Measurements from ENCODE around the gene VAPB. TPM values are rescaled to one million over a fixed set of nuclear protein-coding genes. Genes with fewer than 3 reads are reported as not detected.

The VAPB gene
- total RNA-seq, 4 donors from 2014 or later, result 10.9 to 20.4 (median 17.9) TPM

DNA sequence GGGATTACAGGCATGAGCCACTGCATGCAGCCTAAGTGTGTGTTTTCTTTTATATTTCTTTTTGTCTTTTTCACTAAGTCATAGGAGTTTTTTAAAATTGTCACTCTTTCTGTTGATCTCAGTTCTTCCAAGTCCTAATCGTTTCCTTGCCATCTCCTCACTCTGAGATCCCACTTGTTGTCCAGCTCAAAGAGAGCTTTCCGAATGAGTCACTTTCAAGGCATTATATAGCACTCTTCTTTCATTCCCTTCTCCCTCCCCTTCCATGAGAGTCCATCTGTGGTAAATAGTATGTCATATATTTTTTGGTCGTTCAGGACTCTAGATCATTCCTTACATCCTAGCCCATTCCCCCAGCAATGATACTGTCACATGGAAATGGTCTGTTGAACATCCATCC is 4.3 kb downstream of the VAPB start:
- Histone ChIP-seq H3K27me3 (no peaks in the 10 kb centered on the region), H3K36me3 (no peaks in the 10 kb centered on the region), H3K9me3 (no peaks in the 10 kb centered on the region), H3K4me3 (no peak overlapping the region), H3K27ac (no peak overlapping the region), H3K4me1 (peaks cover 24% of the 10 kb centered on the region)
- 68% methylated on average over 3 of the region's 3 CpGs for WGBS
- no peak for TF ChIP-seq EP300 (IDR thresholded peaks at IDR 0.05)
- no peak for TF ChIP-seq POLR2AphosphoS5 (IDR thresholded peaks at IDR 0.05)
- TF ChIP-seq, protein P1, sequence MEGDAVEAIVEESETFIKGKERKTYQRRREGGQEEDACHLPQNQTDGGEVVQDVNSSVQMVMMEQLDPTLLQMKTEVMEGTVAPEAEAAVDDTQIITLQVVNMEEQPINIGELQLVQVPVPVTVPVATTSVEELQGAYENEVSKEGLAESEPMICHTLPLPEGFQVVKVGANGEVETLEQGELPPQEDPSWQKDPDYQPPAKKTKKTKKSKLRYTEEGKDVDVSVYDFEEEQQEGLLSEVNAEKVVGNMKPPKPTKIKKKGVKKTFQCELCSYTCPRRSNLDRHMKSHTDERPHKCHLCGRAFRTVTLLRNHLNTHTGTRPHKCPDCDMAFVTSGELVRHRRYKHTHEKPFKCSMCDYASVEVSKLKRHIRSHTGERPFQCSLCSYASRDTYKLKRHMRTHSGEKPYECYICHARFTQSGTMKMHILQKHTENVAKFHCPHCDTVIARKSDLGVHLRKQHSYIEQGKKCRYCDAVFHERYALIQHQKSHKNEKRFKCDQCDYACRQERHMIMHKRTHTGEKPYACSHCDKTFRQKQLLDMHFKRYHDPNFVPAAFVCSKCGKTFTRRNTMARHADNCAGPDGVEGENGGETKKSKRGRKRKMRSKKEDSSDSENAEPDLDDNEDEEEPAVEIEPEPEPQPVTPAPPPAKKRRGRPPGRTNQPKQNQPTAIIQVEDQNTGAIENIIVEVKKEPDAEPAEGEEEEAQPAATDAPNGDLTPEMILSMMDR (IDR thresholded peaks at IDR 0.05), result no peak
- TF ChIP-seq POLR2A (IDR thresholded peaks at IDR 0.05), result no peak
- DNase-seq (ENCODE audit: low spot score in 2 of 2), result no peak

DNA sequence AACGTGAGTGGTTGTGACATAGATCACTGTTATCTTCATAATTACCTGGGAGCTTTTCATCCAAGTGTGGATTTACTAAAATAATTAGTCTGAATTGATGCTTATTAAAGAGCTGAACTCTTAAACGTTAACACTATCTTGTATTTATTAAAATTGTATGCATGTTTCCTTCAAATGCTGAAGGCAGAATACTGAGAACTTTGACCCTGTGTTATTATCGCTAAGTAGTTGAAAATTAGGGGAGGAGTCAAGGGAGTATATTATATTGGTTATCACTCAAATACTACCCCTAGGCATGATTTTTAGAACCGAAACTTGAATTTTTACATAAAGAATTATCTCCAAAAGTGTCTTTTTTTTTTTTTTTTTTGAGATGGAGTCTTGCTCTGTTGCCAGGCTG is 5.8 kb downstream of the VAPB start:
- no peak for DNase-seq (ENCODE audit: low spot score in 2 of 2)
- WGBS, result 74% methylated on average over 4 of the region's 4 CpGs
- H3K27me3 ChIP-seq, result no peaks in the 10 kb centered on the region
- no peak overlapping the region for H3K4me3 ChIP-seq
- no peak for TF ChIP-seq POLR2A (IDR thresholded peaks at IDR 0.05)
- TF ChIP-seq, protein P1 (IDR thresholded peaks at IDR 0.05), result no peak
- no peak for TF ChIP-seq EP300 (IDR thresholded peaks at IDR 0.05)
- no peak for TF ChIP-seq POLR2AphosphoS5 (IDR thresholded peaks at IDR 0.05)
- no peaks in the 10 kb centered on the region for H3K36me3 ChIP-seq
- no peaks in the 10 kb centered on the region for H3K9me3 ChIP-seq
- H3K27ac ChIP-seq, result no peak overlapping the region
- peaks cover 22% of the 10 kb centered on the region for H3K4me1 ChIP-seq

DNA sequence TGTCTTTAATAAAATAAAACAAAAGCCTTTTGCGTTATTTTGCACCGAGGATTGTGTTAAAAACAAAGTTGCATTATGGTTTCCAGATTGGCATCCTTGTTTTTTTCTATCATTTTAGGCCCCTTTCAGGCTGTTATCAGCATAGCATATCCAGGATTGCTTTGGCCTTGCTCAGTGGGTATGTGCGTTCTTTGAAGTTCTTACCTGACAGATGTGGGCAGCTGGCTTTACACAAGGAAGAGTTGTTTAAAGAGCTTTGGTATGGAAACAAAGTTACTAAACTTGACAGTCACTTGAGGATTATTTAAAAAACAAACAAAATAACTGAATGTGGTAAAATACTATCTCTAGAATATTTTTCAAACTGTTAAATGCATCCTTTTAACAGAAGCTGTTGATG is 6.6 kb downstream of the VAPB start:
- TF ChIP-seq, protein P1 (IDR thresholded peaks at IDR 0.05), result no peak
- TF ChIP-seq EP300 (IDR thresholded peaks at IDR 0.05), result no peak
- TF ChIP-seq POLR2AphosphoS5 (IDR thresholded peaks at IDR 0.05), result no peak
- no peak for TF ChIP-seq POLR2A (IDR thresholded peaks at IDR 0.05)
- Histone ChIP-seq H3K36me3 (no peaks in the 10 kb centered on the region), H3K4me1 (peaks cover 17% of the 10 kb centered on the region), H3K9me3 (no peaks in the 10 kb centered on the region), H3K27ac (no peak overlapping the region), H3K27me3 (no peaks in the 10 kb centered on the region), H3K4me3 (no peak overlapping the region)
- WGBS, result 94% methylated on average over 3 of the region's 3 CpGs
- DNase-seq (ENCODE audit: low spot score in 2 of 2), result no peak

DNA sequence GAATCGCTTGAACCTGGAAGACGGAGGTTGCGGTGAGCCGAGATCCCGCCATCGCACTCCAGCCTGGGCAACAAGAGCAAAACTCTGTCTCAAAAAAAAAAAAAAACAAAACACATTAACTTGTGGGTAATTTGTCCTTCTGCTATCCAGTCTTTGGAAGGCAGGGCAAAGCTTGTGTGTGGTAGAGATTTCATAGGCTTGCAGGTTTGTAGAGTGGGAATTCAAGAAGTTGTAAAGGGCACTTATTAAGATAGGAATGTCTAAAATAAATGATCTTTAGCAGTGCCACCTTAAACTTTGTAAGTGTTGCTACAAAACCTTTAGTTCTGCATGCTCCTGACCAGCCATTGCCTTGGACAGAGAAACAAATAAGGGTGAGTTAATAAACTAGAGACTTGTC is 8.4 kb downstream of the VAPB start:
- Histone ChIP-seq H3K27ac (no peak overlapping the region), H3K36me3 (no peaks in the 10 kb centered on the region), H3K27me3 (no peaks in the 10 kb centered on the region), H3K9me3 (no peaks in the 10 kb centered on the region), H3K4me1 (peaks cover 32% of the 10 kb centered on the region), H3K4me3 (no peak overlapping the region)
- DNase-seq (ENCODE audit: low spot score in 2 of 2), result no peak
- TF ChIP-seq POLR2A (IDR thresholded peaks at IDR 0.05) (no peak), EP300 (IDR thresholded peaks at IDR 0.05) (no peak), POLR2AphosphoS5 (IDR thresholded peaks at IDR 0.05) (no peak)
- TF ChIP-seq, protein P1 (IDR thresholded peaks at IDR 0.05), result no peak
- WGBS, result 98% methylated on average over 6 of the region's 6 CpGs

DNA sequence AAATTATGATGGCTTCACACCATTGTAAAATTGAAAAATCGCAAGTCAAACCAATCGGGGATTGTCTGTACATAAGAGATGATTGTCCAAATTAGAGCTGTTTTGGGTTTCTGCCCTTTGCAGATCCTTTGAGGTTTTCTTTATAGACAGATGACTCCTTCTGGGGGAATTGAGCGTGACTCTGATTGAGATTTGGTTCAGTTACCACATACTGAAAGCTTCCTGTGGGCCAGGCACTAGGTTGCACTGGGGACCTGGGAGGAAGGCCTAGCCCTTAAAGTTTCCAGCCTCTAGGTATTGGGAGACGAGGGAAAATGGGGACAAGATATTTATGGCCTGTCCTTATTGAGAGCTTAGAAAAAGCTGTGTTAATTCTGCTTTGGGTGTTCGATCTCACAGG is 9.2 kb downstream of the VAPB start:
- no peak for DNase-seq (ENCODE audit: low spot score in 2 of 2)
- Histone ChIP-seq H3K4me3 (no peak overlapping the region), H3K36me3 (no peaks in the 10 kb centered on the region), H3K27me3 (no peaks in the 10 kb centered on the region), H3K9me3 (no peaks in the 10 kb centered on the region), H3K4me1 (peaks cover 24% of the 10 kb centered on the region), H3K27ac (no peak overlapping the region)
- WGBS, result 81% methylated on average over 5 of the region's 5 CpGs
- TF ChIP-seq EP300 (IDR thresholded peaks at IDR 0.05), result no peak
- TF ChIP-seq POLR2A (IDR thresholded peaks at IDR 0.05), result no peak
- TF ChIP-seq, protein P1 (IDR thresholded peaks at IDR 0.05), result no peak
- TF ChIP-seq POLR2AphosphoS5 (IDR thresholded peaks at IDR 0.05), result no peak
